ENCODE measurements around the gene UBE2G2.

The UBE2G2 gene

DNA sequence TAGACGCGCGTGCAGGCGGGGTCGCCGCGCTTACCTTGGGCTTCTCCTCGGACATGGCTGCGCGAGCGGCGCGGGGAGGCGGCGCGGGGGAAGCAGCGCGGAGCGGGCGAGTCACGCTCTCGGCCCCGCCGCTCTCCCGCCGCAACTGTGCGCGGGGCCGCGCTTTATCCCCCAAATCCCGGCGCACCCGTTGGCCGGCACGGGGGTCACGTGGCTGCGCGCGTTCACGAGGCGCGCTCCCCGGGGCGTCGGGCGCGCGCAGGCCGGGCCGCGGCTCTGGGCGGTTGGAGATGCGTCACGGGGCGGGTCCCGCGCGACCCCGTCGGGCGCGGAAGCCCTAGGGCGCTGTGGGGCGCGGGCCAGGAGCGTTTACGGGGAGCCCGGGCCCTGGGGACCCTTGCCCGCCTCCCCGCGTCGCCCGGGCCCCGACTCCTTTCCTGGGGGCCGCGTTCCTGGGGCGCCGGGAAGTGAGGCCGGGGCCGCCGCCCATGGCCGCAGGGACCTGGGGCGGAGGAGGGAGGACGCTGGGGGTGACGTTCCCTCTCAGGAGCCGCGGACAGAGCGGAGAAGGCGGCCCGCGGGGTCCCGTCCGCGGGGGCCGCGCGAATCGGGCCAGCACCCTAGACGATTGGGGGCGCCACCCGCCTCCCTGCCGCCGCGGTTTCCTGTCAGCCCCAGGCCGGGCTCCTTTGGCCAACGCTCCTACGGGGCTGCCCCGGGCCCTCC is 16.5 kb upstream of the UBE2G2 start, which contains the start of gene SUMO3:
TSS of gene SUMO3 (minus strand) at position 149 of the 726 bp plus-strand sequence. CDS start at position 55, 94 bp downstream.
- in situ Hi-C loops (cut with HindIII; ENCODE audit: low pct_ligation_motif_present, low pct_unique_long_range_greater_than_20kb, low sequenced_read_pairs), result no loop called here
- DNase-seq, result peak; percentile 72

DNA sequence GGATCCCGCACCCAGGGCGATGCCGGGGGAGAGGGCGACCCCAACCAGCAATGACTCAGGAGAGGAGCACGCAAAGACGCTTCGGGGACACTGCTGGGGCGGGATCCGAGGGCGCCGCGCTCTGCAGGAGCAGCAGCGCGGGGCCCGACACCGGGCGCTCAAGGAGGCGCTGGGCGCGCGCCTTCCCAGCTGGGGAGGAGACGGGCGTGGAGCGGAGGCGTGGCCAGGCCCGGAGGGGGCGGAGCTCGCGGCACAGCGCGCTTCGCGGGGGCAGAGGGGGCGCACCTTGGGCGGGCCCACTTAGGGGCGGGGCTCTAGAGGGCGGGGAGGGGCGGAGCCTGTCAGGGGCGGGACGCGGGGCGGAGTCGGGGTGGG is 15.9 kb upstream of the UBE2G2 start:
- DNase-seq, result peak; percentile 82
- in situ Hi-C loops (cut with HindIII; ENCODE audit: low pct_ligation_motif_present, low pct_unique_long_range_greater_than_20kb, low sequenced_read_pairs), result no loop called here

DNA sequence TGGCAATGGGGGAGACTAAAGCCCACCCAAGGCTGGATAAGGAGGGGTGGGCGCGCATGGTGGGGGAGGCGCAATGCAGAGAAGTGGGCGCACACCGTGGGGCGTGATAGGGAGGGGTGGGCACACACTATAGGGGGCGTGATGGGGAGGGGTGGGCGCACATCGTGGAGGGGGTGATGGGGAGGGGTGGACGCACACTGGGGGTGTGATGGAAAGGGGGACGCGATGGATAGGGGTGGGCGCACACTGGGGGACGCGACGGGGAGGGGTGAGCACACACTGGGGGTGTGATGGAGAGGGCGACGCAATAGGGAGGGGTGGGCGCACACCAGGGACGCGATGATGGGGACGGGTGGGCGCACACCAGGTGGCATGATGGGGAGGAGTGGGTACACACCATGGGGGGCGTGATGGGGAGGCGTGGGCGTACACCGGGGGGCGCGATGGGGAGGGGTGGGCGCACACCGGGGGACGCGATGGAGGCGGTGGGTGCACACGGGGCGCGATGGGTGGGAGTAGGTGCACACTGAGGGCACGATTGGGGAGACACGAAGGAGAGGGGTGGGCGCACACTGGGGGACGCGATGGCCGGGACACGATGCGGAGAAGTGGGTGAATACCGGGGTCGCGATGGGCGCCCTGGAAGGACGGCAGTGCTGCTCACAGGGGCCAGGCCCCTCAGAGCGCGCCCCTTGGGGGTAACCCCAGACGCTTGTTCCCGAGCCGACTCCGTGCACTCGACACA is 15.3 kb upstream of the UBE2G2 start:
- in situ Hi-C loops (cut with HindIII; ENCODE audit: low pct_ligation_motif_present, low pct_unique_long_range_greater_than_20kb, low sequenced_read_pairs), result no loop called here

DNA sequence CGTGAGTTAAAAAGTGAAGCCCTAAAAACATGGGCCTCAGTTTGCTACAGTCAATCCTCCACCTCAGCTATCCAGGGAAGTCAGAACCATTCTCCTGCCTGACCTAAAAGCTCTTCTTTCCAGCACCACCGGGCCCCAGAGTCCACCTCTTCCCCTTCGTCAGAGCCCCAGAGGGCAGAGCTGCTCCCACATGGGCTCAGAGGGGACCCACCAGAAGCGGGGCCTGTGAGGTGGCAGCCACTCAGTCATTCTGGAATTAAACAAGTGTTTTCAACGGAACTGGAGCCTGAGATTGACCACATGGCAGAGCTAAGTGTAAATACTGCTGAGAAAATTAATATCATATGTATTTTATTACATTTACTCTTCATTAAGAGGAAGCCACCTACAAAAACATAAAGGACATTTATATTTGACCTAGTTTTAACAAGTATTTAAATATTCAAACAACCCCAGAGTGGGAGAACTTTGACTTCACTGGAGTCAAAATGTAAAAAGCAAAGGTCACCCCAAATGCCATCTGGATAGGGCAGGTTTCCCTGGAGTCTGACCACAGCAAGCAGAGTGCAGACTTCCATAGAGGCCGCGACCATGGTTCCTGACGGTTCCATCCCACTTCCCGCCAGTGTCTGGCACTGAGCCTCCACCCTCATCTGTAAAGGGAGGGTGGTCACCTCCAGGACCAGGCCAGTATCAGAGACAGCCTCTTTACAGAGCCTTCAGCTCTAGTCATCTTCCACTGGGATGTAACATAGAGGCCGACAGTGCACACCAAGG is 14.4 kb upstream of the UBE2G2 start:
- no peak for DNase-seq
- in situ Hi-C loops (cut with HindIII; ENCODE audit: low pct_ligation_motif_present, low pct_unique_long_range_greater_than_20kb, low sequenced_read_pairs), result no loop called here

More for the DNA sequence above, 15.3 kb upstream of the UBE2G2 start:
- DNase-seq, result no peak

DNA sequence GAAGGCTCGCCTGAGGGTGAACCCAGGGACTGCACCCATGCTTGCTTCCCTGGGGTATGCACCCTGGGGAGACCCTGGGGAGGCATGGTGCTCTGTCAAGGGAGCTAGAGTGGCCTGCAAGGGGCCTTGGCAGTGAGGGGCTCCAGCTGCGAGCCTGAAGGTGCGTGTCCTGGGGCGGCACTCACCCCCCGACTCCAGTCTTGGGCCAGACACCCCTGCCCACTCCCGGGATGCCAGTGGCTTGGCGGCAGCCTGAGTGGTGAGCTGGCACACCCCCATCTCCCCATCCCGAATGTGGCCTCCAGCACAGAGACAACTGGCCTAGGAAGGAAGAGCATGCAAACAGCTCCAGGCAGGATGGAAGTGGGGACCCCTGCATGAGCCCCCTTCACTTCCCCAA is 13.6 kb upstream of the UBE2G2 start:
- DNase-seq, result no peak
- in situ Hi-C loops (cut with HindIII; ENCODE audit: low pct_ligation_motif_present, low pct_unique_long_range_greater_than_20kb, low sequenced_read_pairs), result no loop called here

DNA sequence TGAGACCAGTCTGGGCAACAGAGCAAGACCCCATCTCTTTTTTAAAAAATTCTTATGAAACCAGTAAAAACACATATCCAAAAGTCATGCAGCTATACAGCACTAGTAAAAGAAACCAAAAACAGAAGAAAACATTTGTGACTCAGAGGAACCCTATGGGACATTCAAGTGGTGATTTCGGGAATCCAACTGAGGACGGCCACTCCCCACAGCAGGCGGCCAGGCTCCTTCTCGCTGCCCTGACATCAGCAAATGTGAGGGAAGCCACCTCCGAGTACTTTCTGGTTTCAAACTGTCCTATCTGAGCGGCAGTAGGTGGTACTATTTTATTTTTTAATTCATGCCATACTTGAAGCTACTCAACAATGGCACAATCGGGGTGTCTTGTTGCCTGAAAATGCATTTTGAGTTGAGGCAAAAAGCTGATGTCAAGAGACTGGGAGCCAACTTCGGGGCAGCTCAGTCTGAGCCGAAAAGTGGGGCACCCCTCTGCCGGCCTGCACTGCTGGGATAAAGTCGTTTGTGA is 12.9 kb upstream of the UBE2G2 start:
- in situ Hi-C loops (cut with HindIII; ENCODE audit: low pct_ligation_motif_present, low pct_unique_long_range_greater_than_20kb, low sequenced_read_pairs), result no loop called here
- no peak for DNase-seq

DNA sequence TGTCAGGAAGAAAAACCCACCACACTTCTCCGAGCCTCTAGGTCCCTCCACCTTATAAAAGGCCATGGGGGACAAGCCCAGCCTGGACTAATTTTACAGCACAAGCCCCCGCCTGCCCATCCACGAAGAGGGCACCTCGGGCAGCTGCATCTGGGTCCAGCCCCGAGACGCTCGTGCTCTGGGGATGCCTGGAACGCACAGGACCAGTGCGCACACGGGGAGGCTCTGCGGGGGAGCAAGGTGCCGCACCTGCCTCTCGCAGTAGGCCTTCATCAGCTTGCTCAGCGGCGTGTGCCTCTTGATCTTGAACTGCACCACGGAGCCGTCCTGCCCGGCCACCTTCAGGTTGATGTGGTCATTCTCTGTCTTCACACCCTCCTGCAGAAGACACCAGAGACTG is 12.1 kb upstream of the UBE2G2 start:
- in situ Hi-C loops (cut with HindIII; ENCODE audit: low pct_ligation_motif_present, low pct_unique_long_range_greater_than_20kb, low sequenced_read_pairs), result no loop called here

DNA sequence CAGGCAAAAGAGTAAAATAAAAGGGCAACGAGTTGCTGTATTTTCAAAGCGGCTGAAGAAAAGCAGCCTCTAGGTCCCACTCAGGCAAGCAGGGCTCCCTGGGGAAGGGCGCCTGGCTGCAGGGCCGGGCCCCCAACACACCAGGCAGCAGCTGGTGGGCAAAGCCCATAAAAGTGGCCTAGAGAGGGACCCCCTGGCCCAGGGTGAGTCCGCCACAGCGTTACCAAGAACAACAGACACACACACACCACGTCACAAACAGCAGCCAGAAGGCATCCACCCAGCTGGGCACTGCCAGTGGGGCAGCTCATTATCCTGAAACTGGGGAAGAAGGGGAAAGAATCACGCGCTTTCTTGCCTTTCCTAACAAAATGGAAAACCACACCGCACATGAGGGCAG is 11.5 kb upstream of the UBE2G2 start:
- DNase-seq, result no peak
- in situ Hi-C loops (cut with HindIII; ENCODE audit: low pct_ligation_motif_present, low pct_unique_long_range_greater_than_20kb, low sequenced_read_pairs), result no loop called here

More for the DNA sequence above, 12.1 kb upstream of the UBE2G2 start:
- DNase-seq, result no peak

DNA sequence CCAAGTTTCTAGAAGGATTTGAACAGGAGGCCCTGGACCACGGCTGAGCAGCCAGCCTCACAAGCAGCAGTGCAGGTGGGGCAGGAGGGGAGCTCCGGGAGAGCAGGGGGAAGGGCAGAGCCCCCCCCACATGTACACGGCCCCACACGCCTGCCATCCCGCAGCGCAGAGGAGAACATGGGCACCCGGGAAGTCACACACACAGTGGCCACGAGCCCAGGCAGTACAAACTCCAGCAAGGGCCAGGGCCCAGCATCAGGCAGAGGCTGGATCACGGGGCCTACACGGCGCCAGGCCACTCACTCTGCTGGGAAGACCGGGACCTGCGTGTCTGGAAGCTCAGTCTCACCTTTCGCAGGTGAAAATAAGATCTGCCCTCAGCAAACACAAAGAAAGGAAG is 11.0 kb upstream of the UBE2G2 start:
- no peak for DNase-seq
- in situ Hi-C loops (cut with HindIII; ENCODE audit: low pct_ligation_motif_present, low pct_unique_long_range_greater_than_20kb, low sequenced_read_pairs), result no loop called here

DNA sequence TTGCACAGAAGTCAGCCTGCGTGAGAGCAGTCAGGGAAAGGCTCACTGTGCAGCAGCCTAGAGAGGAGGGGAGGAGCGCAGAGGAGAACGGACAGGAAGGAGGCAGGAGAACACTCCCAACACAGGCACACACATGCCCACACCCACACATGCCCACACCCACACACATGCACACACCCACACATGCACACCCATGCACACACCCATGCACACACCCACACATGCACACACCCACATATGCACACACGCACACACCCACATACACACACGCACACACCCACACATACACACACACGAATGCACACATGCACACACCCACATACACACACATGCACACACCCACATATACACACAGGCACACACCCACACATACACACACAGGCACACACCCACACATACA is 9.2 kb upstream of the UBE2G2 start:
- in situ Hi-C loops (cut with HindIII; ENCODE audit: low pct_ligation_motif_present, low pct_unique_long_range_greater_than_20kb, low sequenced_read_pairs), result no loop called here
- no peak for DNase-seq

DNA sequence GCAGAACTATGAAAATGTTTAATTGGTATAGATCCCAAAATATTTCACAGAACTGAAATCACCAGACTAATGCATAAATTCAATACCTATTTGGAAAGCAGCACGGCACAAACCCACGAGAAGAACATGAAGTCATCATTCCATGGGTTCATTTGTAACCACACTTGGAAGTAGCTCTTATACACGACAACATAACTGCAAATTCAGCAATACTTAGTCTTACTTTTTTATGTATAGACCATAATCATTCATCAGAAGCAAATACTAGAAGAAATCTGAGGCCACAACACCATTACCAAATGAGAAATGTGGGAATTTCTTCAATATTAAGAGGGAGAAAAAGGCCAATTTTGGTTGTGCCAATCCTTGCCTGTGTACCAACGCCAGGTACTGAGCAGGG is 4.2 kb upstream of the UBE2G2 start:
- no peak for DNase-seq
- in situ Hi-C loops (cut with HindIII; ENCODE audit: low pct_ligation_motif_present, low pct_unique_long_range_greater_than_20kb, low sequenced_read_pairs), result no loop called here

DNA sequence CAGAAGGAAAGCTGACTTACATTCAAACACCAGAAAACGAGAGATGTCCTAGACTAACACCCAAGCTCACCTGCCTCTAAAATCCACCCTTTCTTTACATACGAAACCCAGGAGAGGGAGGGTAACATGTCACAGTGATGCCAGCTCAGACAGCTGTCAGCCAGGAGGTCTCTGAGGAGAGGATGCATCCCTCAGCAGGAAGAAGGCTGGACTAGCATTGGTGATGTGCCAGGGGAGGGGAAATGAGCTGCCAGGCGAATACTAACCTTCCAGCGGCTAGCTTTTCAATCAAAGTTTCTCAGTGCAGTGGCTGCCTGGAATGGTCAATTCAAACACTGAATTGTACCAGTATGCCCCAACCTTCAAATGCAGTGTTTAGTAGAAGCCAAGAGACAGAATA is 3.6 kb upstream of the UBE2G2 start:
- DNase-seq, result no peak

DNA sequence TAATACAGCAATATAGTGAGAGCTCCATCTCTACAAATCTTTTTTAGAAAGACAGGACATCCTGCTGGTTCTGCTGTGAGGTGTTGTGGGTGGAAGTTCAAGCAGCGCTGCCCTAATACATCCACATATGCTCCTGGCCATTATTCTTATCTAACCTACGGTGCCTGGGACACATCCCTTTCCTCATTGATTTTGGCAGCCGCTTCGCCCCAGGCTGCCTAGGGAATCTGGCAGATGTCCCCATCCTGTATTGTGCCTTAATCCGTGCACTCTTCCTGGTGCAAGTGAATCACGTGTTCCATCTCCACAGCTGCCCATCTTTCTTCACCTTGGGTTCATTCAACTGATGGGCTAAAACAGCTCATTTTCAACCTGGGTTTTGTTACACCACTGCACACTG is 3.1 kb upstream of the UBE2G2 start:
- in situ Hi-C loops (cut with HindIII; ENCODE audit: low pct_ligation_motif_present, low pct_unique_long_range_greater_than_20kb, low sequenced_read_pairs), result no loop called here
- no peak for DNase-seq

More for the DNA sequence above, 3.6 kb upstream of the UBE2G2 start:
- in situ Hi-C loops (cut with HindIII; ENCODE audit: low pct_ligation_motif_present, low pct_unique_long_range_greater_than_20kb, low sequenced_read_pairs), result no loop called here

DNA sequence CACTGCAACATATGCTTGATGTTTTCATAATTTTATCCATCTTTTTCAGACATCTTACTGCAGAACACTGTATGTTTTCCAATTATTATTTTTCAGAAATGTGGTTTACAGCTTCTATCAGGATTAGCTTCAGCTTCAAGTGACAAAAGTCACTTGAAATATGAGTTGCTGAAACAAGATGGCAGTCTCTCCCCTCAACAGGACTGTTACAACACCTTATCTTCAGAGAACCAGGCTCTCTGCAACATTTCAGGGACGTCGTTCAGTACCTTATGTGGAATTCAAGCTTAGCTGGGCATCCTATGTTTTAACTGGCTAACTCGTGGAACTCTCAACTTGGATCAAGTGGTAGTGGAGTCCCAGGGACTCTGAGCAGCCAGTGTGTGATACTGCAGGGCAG is 2.0 kb upstream of the UBE2G2 start:
- in situ Hi-C loops (cut with HindIII; ENCODE audit: low pct_ligation_motif_present, low pct_unique_long_range_greater_than_20kb, low sequenced_read_pairs), result no loop called here
- DNase-seq, result no peak

DNA sequence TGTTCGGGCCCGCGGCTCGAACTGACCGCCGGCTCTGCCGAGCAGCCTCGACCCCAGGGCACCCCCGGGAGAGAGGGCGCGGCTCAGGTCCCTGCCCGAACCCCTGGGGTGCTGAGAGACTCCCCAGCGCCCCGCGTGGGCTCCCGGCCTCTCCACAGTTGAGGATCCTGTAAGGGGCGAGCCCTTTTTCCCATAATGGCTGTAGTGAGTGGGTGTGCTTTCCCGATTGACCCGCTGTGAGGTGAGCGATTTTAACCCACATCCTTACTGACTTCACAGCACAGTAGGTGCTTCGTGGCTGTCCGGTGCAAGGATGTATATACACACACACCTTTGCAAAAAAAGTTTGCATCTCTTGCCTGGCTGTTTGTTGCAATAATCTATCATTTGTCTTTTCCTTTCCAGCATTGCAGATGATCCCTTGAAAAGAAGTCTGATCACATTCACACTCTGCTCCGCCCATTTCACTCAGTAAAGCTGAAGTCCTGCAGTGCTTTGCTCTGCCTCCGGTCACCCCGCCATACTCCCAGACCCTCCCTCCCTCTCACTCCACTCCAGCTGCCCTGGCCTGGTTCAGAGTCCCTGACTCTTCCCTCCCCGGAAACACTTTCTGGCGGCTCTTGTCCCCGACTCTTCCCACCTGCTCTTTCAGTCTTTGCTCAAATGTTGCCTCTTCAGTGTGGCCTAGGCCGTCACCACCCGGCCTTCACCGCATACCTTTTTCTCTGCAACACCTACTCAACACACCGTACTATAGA is 955 bp upstream of the UBE2G2 start:
- in situ Hi-C loops (cut with HindIII; ENCODE audit: low pct_ligation_motif_present, low pct_unique_long_range_greater_than_20kb, low sequenced_read_pairs), result no loop called here

DNA sequence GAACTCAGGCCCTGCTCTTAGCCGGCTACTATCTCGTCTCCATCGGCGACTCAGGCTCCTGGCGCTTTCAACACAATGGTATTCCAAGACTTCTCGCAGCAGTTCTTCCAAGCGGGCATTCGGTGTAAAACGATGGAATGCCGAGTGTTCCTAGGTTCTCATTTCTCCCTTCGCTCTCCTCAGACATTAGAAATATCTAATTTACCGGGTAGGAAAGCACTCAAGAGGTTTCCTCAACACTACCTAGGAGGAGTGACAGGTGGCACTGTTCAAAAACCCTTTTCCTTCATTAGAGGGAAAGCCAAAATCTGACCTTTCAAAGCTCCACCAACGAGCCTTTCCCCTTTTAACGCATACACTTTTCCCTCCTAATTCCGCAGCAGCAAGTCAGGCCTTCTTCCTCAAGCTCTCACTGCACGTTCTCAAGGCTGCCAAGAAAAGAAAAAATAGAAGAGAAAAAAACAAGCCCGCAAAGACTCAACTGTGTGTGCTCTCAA is 601 bp downstream of the UBE2G2 start:
- in situ Hi-C loops (cut with HindIII; ENCODE audit: low pct_ligation_motif_present, low pct_unique_long_range_greater_than_20kb, low sequenced_read_pairs), result no loop called here
- DNase-seq, result peak; percentile 51

More for the DNA sequence above, 955 bp upstream of the UBE2G2 start:
- peak; percentile 27 for DNase-seq

DNA sequence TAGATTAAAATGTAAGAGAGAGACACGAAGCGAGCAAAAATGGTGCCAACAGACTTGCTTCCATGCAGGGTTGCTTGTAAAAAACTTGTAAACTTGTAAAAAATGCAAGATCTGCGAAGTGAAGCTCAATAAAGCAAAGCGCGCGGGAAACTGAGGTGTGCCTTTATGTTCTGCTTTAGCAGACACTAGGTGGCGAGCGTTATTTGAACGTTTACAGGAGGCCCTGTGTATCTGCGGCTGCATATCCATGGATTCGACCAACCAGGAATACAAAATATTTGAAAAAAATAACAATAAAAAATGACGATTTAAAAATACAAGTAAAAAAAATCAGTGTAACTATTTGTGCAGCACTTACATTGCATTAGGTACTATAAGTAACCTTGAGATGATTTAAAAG is 1.5 kb downstream of the UBE2G2 start:
- in situ Hi-C loops (cut with HindIII; ENCODE audit: low pct_ligation_motif_present, low pct_unique_long_range_greater_than_20kb, low sequenced_read_pairs), result no loop called here
- DNase-seq, result no peak

DNA sequence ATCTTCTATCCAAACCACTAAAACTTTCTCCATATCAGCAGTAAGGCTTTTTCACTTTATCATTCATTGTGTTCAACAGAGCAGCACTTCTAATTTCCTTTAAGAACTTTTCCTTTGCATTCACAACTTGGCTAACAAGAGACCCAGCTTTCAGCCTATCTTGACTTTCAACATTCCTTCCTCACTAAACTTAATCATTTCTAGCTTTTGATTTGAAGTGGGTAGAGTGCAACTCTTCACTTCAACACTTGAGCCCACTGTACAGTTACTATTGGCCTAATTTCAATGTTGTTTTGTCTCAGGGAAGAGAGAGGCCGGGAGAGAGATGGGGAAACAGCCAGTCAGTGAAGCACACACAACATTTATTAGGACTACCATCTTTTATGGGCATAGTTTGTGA is 2.0 kb downstream of the UBE2G2 start:
- in situ Hi-C loops (cut with HindIII; ENCODE audit: low pct_ligation_motif_present, low pct_unique_long_range_greater_than_20kb, low sequenced_read_pairs), result no loop called here
- DNase-seq, result no peak

Data from ACHN (cell line).